HG03457 (cell line): ENCODE results near the gene PACS1.
"Not testable (repeated sequence)": the region's sequence is repeated elsewhere in the genome, so short reads cannot be mapped to it uniquely, and the experiment has no call there.

Experiments
- ATAC-seq: cut with Tn5 transposase; IDR thresholded peaks from one replicate; pipeline ENCODE4 v1.9.1; 2021; ENCODE audit warnings: moderate number of reproducible peaks; ENCODE audit not compliant: unreplicated experiment

Gene PACS1

GRCh38 chr11:66069715-66070603, at the start of gene PACS1:
PACS1 (plus strand) TSS chr11:66070272; CDS start chr11:66070487, 215 bp downstream.
- ATAC-seq = peak; percentile 36

- ATAC-seq = no peak
Measured at GRCh38 chr11:66020618-66021357, 49.3 kb upstream of the PACS1 start.

- no peak for ATAC-seq
Measured at GRCh38 chr11:66022401-66023185, 47.5 kb upstream of the PACS1 start.

DNA sequence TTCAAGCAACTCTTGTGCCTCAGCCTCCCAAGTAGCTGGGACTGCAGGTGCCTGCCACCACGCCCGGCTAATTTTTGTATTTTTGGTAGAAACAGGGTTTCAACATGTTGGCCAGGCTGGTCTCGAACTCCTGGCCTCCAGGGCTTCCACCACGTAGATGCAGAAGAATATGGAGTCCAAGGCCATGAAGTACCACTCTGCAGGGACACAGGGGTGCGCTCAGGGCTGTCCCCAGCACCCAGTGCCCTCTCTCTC, 47.0 kb upstream of the PACS1 start:
- ATAC-seq = not testable (repeated sequence)

DNA sequence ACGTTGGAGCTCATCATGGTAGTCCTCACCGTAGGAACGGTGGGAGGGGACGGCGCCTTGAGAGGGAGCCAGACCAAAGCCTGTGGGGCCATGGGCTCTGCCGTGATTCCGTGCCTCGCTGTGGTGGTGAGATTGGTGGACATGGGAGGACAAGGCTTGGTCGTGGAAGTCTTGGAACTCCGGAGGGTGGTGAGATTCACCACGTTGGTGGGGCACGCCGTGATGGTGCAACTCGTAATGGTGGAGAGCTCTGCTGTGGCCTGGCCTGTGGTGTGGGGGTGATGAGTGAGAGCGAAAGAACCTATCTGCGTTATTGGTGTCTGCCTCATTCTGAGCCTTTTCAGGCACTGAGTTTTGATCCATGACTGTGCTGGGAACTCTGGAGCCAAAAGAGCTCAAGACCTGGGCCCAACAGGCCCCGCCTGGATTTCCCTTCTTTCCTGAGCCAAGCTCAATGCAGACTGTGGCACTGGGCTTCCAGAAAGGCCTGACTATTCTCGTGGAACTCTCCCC, 44.0 kb upstream of the PACS1 start, which contains the start of gene CATSPER1:
CATSPER1 (minus strand) TSS at position 463 of the 513 bp plus-strand sequence; CDS start at position 363, 100 bp downstream.
- ATAC-seq = no peak

DNA sequence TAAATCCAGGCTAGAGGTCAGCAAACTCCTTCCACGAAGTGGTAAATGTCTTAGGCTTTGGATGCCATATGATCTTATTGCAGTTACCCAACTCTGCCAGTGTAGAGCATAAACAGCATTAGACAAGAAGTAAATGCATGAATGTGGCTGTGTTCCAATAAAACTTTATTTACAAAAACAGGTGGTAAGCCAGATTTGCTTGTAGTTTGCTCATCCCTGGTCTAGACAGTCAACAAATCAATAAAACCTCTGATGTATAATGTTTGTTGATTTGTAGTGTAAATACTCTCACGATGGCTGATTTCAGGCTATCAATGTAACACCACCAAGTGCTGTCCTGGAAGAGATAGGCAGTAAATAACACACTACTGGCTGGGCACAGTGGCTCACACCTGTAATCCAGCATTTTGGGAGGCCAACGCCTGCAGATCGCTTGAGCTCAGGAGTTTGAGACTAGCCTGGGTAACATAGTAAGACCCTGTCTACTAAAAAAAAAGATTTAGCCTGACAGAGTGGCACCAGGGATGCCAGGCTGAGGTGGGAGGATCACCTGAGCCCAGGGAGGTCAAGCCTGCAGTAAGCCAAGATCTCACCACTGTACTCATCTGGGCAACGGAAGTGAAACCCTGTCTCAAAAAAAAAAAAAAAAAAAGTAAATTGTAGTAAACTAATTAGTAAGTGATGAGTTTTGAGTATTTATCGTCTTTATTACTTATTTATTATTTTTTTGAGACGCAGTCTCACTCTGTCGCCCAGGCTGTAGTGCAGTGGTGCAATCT, 36.9 kb upstream of the PACS1 start:
- ATAC-seq = no peak

- ATAC-seq = no peak
Measured at GRCh38 chr11:66035653-66036333, 34.3 kb upstream of the PACS1 start.

DNA sequence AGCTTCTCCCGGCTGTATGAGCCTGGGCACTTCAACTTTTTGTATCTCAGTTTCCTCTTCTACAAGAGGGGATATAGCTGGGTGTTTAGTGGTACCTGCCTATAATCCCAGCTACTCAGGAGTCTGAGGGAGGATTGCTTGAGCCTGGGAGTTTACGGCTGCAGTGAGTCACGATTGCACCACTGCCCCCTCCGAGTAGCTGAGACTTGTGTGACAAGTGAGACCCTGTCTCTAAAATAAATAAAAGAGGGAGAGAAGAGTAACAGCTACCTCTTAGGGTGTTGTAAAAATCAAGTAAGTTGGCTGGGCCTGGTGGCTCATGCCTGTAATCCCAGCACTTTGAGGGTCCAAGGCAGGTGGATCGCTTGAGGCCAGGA, 33.8 kb upstream of the PACS1 start:
- no peak for ATAC-seq

DNA sequence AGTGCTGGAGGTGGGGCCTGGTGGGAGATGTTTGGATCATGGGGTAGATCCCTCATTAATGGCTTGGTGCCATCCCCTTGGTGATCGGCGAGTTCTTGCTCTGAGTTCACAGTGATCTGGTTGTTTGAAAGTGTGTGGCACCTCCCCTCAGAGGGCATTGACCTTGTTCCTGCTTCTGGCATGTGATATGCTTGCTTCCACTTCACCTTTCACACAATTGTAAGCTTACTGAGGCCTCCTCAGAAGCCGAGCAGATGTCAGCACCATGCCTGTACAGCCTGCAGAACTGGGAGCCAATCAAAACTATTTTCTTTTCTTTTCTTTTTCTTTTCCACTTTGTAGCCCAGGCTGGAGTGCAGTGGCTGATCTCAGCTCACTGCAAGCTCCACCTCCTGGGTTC, 32.7 kb upstream of the PACS1 start:
- no peak for ATAC-seq

DNA sequence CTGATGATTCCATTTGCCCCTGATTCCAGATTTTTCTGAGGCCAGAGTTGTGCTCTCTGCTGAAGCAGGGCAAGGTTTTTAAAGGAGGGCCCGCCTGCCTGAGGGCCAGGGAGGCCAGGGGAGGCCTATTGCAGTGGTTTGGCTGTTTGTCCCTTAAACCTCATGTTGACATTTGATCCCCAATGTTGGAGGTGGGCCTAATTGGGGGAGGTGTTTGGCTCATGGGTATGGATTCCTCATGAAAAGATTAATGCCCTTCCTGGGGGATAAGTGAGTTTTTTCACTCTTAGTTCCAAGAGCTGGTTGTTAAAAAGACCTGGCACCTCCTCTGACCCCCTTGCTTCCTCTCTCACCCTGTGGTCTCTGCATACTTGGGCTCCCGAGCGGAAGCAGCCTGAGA, 30.3 kb upstream of the PACS1 start:
- ATAC-seq = no peak

- ATAC-seq = no peak
Measured at GRCh38 chr11:66042227-66042995, 27.7 kb upstream of the PACS1 start.

DNA sequence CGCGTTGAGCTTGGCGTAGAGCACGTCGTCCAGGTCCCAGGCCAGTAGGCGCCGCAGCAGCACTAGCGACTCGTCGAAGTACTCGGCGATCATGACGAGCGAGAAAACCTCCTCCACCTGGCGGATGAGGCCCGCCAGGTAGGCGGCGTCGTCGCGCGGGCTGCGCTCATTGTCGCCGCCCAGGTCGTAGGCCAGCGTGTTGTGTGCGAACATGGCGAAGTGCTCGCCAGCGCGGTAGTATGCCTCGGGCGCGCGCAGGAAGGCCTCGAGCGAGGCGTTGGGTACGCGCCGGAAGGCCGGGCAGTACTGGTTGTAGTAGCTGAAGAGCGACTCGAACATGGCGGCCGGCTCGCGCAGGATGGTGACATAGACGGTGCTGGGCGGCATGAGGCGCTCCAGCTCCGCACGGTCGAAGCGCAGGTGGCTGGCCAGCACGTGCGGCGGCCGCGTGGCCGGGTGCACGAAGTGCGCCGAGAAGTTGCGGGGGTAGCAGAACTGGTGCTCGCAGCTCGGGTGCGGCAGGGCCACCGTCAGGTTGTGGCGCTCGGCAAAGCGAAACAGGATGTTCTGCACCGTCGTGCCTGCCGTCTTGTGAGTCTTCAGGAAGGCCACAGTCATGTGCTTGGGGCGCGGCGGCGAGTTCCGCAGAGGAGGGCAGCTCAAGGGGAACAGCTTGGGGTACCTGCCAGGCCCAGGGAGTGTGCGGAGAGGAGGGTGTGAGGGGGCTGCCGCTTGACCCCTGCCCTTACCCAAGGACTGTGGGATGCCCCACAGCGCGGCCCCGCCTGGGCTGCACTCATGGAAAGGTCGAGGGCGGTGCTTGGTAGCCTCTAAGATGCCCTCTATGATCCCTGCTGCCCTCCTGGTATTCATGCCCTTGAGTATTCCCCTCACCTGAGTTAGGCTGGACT, 26.8 kb upstream of the PACS1 start:
- ATAC-seq = no peak

- no peak for ATAC-seq
Measured at GRCh38 chr11:66044757-66045156, 25.3 kb upstream of the PACS1 start.

GRCh38 chr11:66045177-66045639, 24.9 kb upstream of the PACS1 start:
- no peak for ATAC-seq

GRCh38 chr11:66046901-66047300, 23.2 kb upstream of the PACS1 start:
- no peak for ATAC-seq

- no peak for ATAC-seq
Measured at GRCh38 chr11:66047541-66048365, 22.3 kb upstream of the PACS1 start.
